AG04450 (cell line): ENCODE data around the gene SH3BP5. TPM values are rescaled to one million over a fixed set of nuclear protein-coding genes. Genes with fewer than 3 reads are reported as not detected.

Source experiments
- CTCF ChIA-PET: fragments of 300-600, 350-600 bp; formaldehyde crosslinking; extraction: SDS; loops from one replicate; lab custom pipeline; 2022; ENCODE audit warnings: antibody characterized with exemption, inconsistent platforms; lab: Charles Lee
- POLR2A ChIA-PET: fragments of 350-600 bp; formaldehyde crosslinking; extraction: SDS; loops from one replicate; lab custom pipeline; 2021; ENCODE audit warnings: antibody characterized with exemption, inconsistent platforms; lab: Yijun Ruan, JAX
- DNase-seq: peaks from one replicate; pipeline ENCODE4 v3.0.0-alpha.2; 2011; ENCODE audit warnings: low read depth, low spot score
- H3K27ac ChIP-seq: one replicate; pipeline ENCODE4 v1.5.1; 2012; ENCODE audit warnings: low read depth, low read length, control low read depth
- H3K27me3 ChIP-seq: one replicate; pipeline ENCODE4 v1.6.0; 2012; ENCODE audit warnings: low read length; ENCODE audit not compliant: control insufficient read depth, insufficient read depth
- H3K4me3 ChIP-seq: 2 replicates; pipeline ENCODE4 v1.5.1; 2011; ENCODE audit warnings: mild to moderate bottlenecking, low read depth, low read length, control low read depth
- H3K9me3 ChIP-seq: 2 replicates; pipeline ENCODE4 v1.5.1; 2012; ENCODE audit warnings: low read length; ENCODE audit not compliant: control insufficient read depth, insufficient read depth
- CTCF ChIP-seq: IDR thresholded peaks from 2 replicates; pipeline ENCODE4 v1.5.1; 2011; ENCODE audit warnings: low read depth, low read length, control low read depth, inconsistent platforms
- polyA plus RNA-seq: library from polyadenylated mRNA; depleted of rRNA; stranded (reverse); fragments of >200 nt; gene quantifications from 2 replicates; pipeline ENCODE4 v1.2.3, GENCODE V29; 2011

SH3BP5 gene
- polyA plus RNA-seq, 1 experiment: 16.6 TPM

GRCh38 chr3:15223685-15224572 is 108.5 kb downstream of the SH3BP5 start:
- CTCF ChIA-PET: interaction anchor here (1.0 kb wide), 1 partner anchor 21 kb away, joined by 3 read pairs; no protein-coding TSS in a partner anchor
- TF ChIP-seq CTCF: no peak
- Histone ChIP-seq H3K9me3 (no peaks in the 10 kb centered on the region), H3K27me3 (no peaks in the 10 kb centered on the region), H3K4me3 (no peak overlapping the region), H3K27ac (no peak overlapping the region)
- DNase-seq: no peak
- POLR2A ChIA-PET: no interaction called here

GRCh38 chr3:15221574-15222217 is 110.7 kb downstream of the SH3BP5 start:
- H3K4me3 ChIP-seq: no peak overlapping the region
- no peaks in the 10 kb centered on the region for H3K27me3 ChIP-seq
- no peak overlapping the region for H3K27ac ChIP-seq
- ChIA-PET CTCF (interaction anchor here (0.7 to 1.9 kb wide), 4 partner anchors 18 to 183 kb away, joined by 3 to 9 read pairs (median 4); no protein-coding TSS in a partner anchor), POLR2A (no interaction called here)
- DNase-seq: no peak
- no peak for TF ChIP-seq CTCF
- no peaks in the 10 kb centered on the region for H3K9me3 ChIP-seq

GRCh38 chr3:15220661-15221060 is 111.7 kb downstream of the SH3BP5 start:
- CTCF ChIA-PET: interaction anchor here (0.5 to 1.9 kb wide), 2 partner anchors 184 to 626 kb away, joined by 3 to 9 read pairs; no protein-coding TSS in a partner anchor
- Histone ChIP-seq H3K4me3 (no peak overlapping the region), H3K27ac (no peak overlapping the region), H3K27me3 (no peaks in the 10 kb centered on the region), H3K9me3 (no peaks in the 10 kb centered on the region)
- DNase-seq: no peak
- POLR2A ChIA-PET: no interaction called here
- TF ChIP-seq CTCF: no peak

- DNase-seq: no peak
- Histone ChIP-seq H3K27ac (no peak overlapping the region), H3K4me3 (no peak overlapping the region), H3K27me3 (no peaks in the 10 kb centered on the region), H3K9me3 (no peaks in the 10 kb centered on the region)
- ChIA-PET CTCF (interaction anchor here (0.5 kb wide), 1 partner anchor 627 kb away, joined by 3 read pairs; no protein-coding TSS in a partner anchor), POLR2A (no interaction called here)
- TF ChIP-seq CTCF: no peak
Measured at GRCh38 chr3:15220056-15220455, 112.3 kb downstream of the SH3BP5 start.
